WERI-Rb-1 (cell line): ENCODE measurements around the gene PPP1R9A.

ENCODE experiments used
- DNase-seq: peaks from one replicate; pipeline ENCODE4 v3.0.0-alpha.2; 2020
- H3K27ac ChIP-seq: fragments of 250-450 bp; sonication (Bioruptor Pico); 2 replicates; pipeline ENCODE4 v1.5.1; 2020; ENCODE audit warnings: mild to moderate bottlenecking, moderate library complexity
- H3K27me3 ChIP-seq: fragments of 250-450 bp; sonication (Bioruptor Pico); 2 replicates; pipeline ENCODE4 v1.5.1; 2021; ENCODE audit warnings: mild to moderate bottlenecking, low read depth, moderate library complexity; ENCODE audit not compliant: insufficient read depth, severe bottlenecking
- H3K36me3 ChIP-seq: fragments of 250-450 bp; sonication (Bioruptor Pico); 2 replicates; pipeline ENCODE4 v1.5.1; 2020; ENCODE audit warnings: mild to moderate bottlenecking, moderate library complexity
- H3K4me3 ChIP-seq: 2 replicates; pipeline ENCODE4 v1.5.1; 2011; ENCODE audit warnings: low read depth, mild to moderate bottlenecking, control low read depth, low read length
- H3K9me3 ChIP-seq: fragments of 250-450 bp; sonication (Bioruptor Pico); 2 replicates; pipeline ENCODE4 v1.5.1; 2021; ENCODE audit warnings: mild to moderate bottlenecking, moderate library complexity; ENCODE audit not compliant: severe bottlenecking
- TF ChIP-seq, protein P1 (sequence below): IDR thresholded peaks from 2 replicates; pipeline ENCODE4 v1.5.1; 2011; ENCODE audit warnings: low read depth, mild to moderate bottlenecking, control low read depth, inconsistent platforms, low read length

Gene PPP1R9A

DNA sequence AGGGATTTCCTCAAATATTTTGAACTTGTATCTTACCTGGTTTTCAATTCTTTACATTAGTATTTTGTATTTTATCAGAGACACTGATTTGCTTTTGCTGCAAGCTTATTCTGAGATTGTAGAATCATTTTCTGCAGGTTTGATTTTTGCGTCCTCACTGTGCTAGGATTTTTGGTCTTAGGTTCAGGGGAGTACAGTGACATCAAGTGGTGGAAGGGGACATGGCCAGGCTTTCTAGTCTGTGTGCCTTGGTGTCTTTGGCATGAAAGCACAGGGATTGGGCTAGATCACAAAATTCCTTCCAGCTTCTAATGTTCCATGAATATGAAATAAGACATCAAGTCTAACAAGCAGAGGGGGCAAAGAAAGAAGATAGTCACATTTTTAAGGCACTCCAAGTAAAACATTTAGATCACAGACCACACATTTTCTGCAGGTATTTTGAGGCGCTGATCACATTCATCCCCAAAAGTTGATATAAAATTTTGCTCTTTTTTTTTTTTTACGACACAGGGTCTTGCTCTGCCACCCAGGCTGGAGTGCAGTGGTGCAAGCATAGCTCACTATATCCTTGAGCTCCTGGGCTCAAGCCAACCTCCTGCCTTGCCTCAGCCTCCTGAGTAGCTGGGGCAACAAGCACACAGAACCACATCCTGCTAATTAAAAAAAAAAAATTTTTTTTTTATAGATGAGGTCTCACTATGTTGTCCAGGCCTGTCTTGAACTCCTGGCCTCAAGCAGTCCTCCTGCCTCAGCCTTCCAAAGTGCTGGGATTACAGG, 292.6 kb downstream of the PPP1R9A start:
- DNase-seq, result peak; percentile 39
- Histone ChIP-seq H3K36me3 (no peaks in the 10 kb centered on the region), H3K9me3 (no peaks in the 10 kb centered on the region), H3K27ac (no peak overlapping the region), H3K27me3 (no peaks in the 10 kb centered on the region), H3K4me3 (no peak overlapping the region)
- TF ChIP-seq, protein P1, sequence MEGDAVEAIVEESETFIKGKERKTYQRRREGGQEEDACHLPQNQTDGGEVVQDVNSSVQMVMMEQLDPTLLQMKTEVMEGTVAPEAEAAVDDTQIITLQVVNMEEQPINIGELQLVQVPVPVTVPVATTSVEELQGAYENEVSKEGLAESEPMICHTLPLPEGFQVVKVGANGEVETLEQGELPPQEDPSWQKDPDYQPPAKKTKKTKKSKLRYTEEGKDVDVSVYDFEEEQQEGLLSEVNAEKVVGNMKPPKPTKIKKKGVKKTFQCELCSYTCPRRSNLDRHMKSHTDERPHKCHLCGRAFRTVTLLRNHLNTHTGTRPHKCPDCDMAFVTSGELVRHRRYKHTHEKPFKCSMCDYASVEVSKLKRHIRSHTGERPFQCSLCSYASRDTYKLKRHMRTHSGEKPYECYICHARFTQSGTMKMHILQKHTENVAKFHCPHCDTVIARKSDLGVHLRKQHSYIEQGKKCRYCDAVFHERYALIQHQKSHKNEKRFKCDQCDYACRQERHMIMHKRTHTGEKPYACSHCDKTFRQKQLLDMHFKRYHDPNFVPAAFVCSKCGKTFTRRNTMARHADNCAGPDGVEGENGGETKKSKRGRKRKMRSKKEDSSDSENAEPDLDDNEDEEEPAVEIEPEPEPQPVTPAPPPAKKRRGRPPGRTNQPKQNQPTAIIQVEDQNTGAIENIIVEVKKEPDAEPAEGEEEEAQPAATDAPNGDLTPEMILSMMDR, result peak; percentile 82

DNA sequence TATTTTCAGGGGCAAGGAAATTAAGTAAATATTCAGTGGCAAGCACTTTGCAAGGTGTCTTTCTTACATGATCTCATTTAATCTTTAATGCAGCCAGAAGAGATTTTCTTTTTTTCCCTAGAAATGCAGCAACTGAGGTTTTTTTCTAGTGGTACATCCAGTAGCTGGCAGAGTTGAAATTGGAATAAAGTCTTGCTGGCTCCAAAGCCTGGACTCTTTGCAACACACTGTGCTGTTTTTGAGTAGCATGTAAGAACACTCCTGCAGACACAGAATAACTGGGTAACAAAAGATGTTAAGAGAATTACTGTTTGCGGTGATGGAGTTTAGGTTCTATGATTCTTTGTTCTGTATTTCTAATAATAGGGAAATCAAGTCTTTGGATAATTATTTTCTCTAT, 293.3 kb downstream of the PPP1R9A start:
- TF ChIP-seq, protein P1, result no peak
- no peaks in the 10 kb centered on the region for H3K27me3 ChIP-seq
- DNase-seq, result no peak
- no peaks in the 10 kb centered on the region for H3K9me3 ChIP-seq
- no peak overlapping the region for H3K27ac ChIP-seq
- no peak overlapping the region for H3K4me3 ChIP-seq
- H3K36me3 ChIP-seq, result no peaks in the 10 kb centered on the region

DNA sequence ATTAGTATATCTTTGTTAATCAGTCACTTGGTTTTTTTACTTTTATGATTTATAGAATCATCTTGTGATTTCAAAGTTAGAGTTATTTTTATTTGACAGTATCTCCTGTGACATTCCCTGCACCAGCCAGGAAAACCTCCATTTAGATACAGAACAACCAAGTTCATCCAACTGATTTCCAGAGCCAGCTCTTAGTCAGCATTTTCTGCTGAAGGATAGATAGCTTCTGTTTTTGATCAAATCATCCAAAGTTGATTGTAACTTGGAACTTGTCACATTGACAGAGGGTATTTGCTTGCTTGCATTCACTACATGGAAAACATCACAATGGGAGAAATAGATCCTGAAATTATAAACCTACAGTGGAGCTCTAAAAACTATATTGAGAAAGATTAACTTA, 294.3 kb downstream of the PPP1R9A start:
- TF ChIP-seq, protein P1, result no peak
- no peaks in the 10 kb centered on the region for H3K36me3 ChIP-seq
- H3K27me3 ChIP-seq, result no peaks in the 10 kb centered on the region
- no peak overlapping the region for H3K4me3 ChIP-seq
- DNase-seq, result no peak
- no peak overlapping the region for H3K27ac ChIP-seq
- H3K9me3 ChIP-seq, result no peaks in the 10 kb centered on the region

GRCh38 chr7:95204618-95205017, 297.2 kb downstream of the PPP1R9A start:
- H3K27me3 ChIP-seq, result no peaks in the 10 kb centered on the region
- TF ChIP-seq, protein P1, result no peak
- no peaks in the 10 kb centered on the region for H3K36me3 ChIP-seq
- no peaks in the 10 kb centered on the region for H3K9me3 ChIP-seq
- H3K4me3 ChIP-seq, result no peak overlapping the region
- no peak for DNase-seq
- no peak overlapping the region for H3K27ac ChIP-seq

GRCh38 chr7:95205665-95206225, 298.4 kb downstream of the PPP1R9A start:
- Histone ChIP-seq H3K27ac (no peak overlapping the region), H3K9me3 (no peaks in the 10 kb centered on the region), H3K27me3 (no peaks in the 10 kb centered on the region), H3K36me3 (no peaks in the 10 kb centered on the region), H3K4me3 (no peak overlapping the region)
- no peak for DNase-seq
- TF ChIP-seq, protein P1, result no peak
